Upper lobe of left lung (tissue), 4 donors: ENCODE results near the gene NEB.

Source experiments
- EP300 ChIP-seq, 4 donors: sonication (generic); formaldehyde crosslinking; IDR thresholded peaks; one replicate each; pipeline ENCODE4 v1.5.1; 2017; ENCODE audit warnings: antibody characterized with exemption in 4 of 4, control low read depth in 2 of 4
- POLR2A ChIP-seq, 4 donors: fragments of 450-650 bp; IDR thresholded peaks; one replicate each; pipeline ENCODE4 v1.5.1; 2016 to 2017; ENCODE audit warnings: antibody characterized with exemption in 4 of 4, mild to moderate bottlenecking in 2 of 4
- POLR2AphosphoS5 ChIP-seq, 2 donors: sonication (generic); formaldehyde crosslinking; IDR thresholded peaks; one replicate each; pipeline ENCODE4 v1.5.1; 2017; ENCODE audit warnings: antibody characterized with exemption in 2 of 2
- TF ChIP-seq, protein P1 (sequence below), 6 experiments: fragments of 450-650 bp in 4 of 6; fragments of 200-600 bp in 2 of 6; sonication (generic) in 2 of 6; IDR thresholded peaks; one replicate each; pipeline ENCODE4 v1.5.1; 2016 to 2019; ENCODE audit warnings: antibody characterized with exemption in 6 of 6

DNA sequence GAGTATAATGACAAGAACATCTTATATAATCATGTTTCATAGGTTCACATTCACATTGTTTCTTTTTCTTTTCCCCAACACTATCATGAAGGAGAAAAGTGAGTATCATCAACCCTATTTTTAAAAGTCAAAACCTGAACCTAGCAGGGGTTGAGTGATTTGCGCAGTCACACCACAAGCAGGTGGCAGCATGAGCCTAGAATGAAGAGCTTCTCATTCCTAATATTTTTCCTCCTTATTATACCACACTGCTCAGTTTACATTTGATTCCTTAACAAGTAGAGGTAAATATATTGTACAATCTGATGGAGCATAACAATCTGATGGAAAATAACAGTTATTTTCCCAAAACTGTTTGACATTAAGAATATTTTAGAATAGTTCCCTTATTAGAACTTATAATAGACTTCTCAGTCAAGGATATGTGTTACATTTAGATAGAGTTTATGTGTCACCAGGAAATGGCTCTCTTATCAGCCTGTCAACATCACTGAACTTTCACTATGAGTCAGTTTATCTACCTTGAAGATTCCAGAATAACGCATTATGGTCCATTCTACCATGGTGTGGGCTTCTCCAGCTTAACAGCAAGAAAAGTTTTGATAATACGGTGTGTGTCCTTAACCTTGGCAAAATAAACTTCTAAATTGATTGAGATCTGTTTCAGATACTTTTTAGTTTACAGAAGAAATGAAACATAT, 119.5 kb downstream of the NEB start:
- TF ChIP-seq, protein P1, sequence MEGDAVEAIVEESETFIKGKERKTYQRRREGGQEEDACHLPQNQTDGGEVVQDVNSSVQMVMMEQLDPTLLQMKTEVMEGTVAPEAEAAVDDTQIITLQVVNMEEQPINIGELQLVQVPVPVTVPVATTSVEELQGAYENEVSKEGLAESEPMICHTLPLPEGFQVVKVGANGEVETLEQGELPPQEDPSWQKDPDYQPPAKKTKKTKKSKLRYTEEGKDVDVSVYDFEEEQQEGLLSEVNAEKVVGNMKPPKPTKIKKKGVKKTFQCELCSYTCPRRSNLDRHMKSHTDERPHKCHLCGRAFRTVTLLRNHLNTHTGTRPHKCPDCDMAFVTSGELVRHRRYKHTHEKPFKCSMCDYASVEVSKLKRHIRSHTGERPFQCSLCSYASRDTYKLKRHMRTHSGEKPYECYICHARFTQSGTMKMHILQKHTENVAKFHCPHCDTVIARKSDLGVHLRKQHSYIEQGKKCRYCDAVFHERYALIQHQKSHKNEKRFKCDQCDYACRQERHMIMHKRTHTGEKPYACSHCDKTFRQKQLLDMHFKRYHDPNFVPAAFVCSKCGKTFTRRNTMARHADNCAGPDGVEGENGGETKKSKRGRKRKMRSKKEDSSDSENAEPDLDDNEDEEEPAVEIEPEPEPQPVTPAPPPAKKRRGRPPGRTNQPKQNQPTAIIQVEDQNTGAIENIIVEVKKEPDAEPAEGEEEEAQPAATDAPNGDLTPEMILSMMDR (IDR thresholded peaks at IDR 0.05) = no peak
- no peak for TF ChIP-seq POLR2AphosphoS5 (IDR thresholded peaks at IDR 0.05)
- TF ChIP-seq EP300 (IDR thresholded peaks at IDR 0.05) = no peak
- TF ChIP-seq POLR2A (IDR thresholded peaks at IDR 0.05) = no peak
